Uterus (tissue), 4 donors: ENCODE data around the gene SLC35F1. TPM values are rescaled to one million over a fixed set of nuclear protein-coding genes. Genes with fewer than 3 reads are reported as not detected.
"Not testable (repeated sequence)": the region's sequence is repeated elsewhere in the genome, so short reads cannot be mapped to it uniquely, and the experiment has no call there.

Source experiments
- DNase-seq, 2 donors: peaks; one replicate each; pipeline ENCODE4 v3.0.0-alpha.2; 2019 to 2020
- H3K27ac ChIP-seq, 2 donors: fragments of 200-600 bp; sonication (generic); 1 replicate in 1 of 2; 2 replicates in 1 of 2; pipeline ENCODE4 v1.5.1; 2016 to 2018
- H3K27me3 ChIP-seq, 2 donors: fragments of 200-600 bp; sonication (generic); one replicate each; pipeline ENCODE4 v1.5.1; 2018 to 2019; ENCODE audit warnings: control low read depth in 1 of 2
- H3K36me3 ChIP-seq, 2 donors: fragments of 200-600 bp; sonication (generic); one replicate each; pipeline ENCODE4 v1.5.1; 2019; ENCODE audit warnings: control low read depth in 1 of 2
- H3K4me1 ChIP-seq, 2 donors: fragments of 200-600 bp; sonication (generic); one replicate each; pipeline ENCODE4 v1.5.1; 2018 to 2019; ENCODE audit warnings: control low read depth in 1 of 2
- H3K4me3 ChIP-seq, 2 donors: fragments of 200-600 bp; sonication (generic); 1 replicate in 1 of 2; 2 replicates in 1 of 2; pipeline ENCODE4 v1.5.1; 2018 to 2019; ENCODE audit warnings: mild to moderate bottlenecking in 1 of 2
- H3K9me3 ChIP-seq, 2 donors: fragments of 200-600 bp; sonication (generic); one replicate each; pipeline ENCODE4 v1.5.1; 2019; ENCODE audit warnings: control low read depth in 1 of 2
- POLR2A ChIP-seq, 2 donors: fragments of 450-650 bp; IDR thresholded peaks; one replicate each; pipeline ENCODE4 v1.6.1; 2016; ENCODE audit warnings: antibody characterized with exemption in 2 of 2, mild to moderate bottlenecking in 1 of 2, moderate library complexity in 1 of 2
- intact Hi-C: fragments of 100-400 bp; cut with DNase I; formaldehyde crosslinking; loops from one replicate; pipeline ENCODE4 v1.15.1; 2023; ENCODE audit warnings: low total_unique reads
- total RNA-seq, 4 donors: library from RNA; depleted of rRNA in 3 of 4; stranded (reverse); fragments of >200 nt in 3 of 4; gene quantifications; one replicate each; pipeline versions ENCODE4 v1.1.0 to v1.2.4, GENCODE V29; 2014 to 2023
- TF ChIP-seq, protein P1 (sequence below), 4 experiments: fragments of 200-600 bp in 2 of 4; fragments of 450-650 bp in 2 of 4; sonication (generic) in 2 of 4; IDR thresholded peaks; one replicate each; pipeline ENCODE4 v1.5.1; 2016 to 2019; ENCODE audit warnings: antibody characterized with exemption in 4 of 4, mild to moderate bottlenecking in 2 of 4, moderate library complexity in 1 of 4
- donor health status: DM: yes; HTN: yes; CAD: no.

SLC35F1 gene
- 10 to 100 TPM in 2 of 4 donors, 1 to 10 TPM in 2; 1.0 to 12.1 (median 9.7) TPM for total RNA-seq

- H3K4me3 ChIP-seq: peak within 1 kb of the TSS; percentile 30 to 52
- TF ChIP-seq, protein P1, sequence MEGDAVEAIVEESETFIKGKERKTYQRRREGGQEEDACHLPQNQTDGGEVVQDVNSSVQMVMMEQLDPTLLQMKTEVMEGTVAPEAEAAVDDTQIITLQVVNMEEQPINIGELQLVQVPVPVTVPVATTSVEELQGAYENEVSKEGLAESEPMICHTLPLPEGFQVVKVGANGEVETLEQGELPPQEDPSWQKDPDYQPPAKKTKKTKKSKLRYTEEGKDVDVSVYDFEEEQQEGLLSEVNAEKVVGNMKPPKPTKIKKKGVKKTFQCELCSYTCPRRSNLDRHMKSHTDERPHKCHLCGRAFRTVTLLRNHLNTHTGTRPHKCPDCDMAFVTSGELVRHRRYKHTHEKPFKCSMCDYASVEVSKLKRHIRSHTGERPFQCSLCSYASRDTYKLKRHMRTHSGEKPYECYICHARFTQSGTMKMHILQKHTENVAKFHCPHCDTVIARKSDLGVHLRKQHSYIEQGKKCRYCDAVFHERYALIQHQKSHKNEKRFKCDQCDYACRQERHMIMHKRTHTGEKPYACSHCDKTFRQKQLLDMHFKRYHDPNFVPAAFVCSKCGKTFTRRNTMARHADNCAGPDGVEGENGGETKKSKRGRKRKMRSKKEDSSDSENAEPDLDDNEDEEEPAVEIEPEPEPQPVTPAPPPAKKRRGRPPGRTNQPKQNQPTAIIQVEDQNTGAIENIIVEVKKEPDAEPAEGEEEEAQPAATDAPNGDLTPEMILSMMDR (IDR thresholded peaks at IDR 0.05): peak in 3 of 4 experiments; percentile 9 to 41 (median 22)
- TF ChIP-seq POLR2A (IDR thresholded peaks at IDR 0.05): no peak
- DNase-seq: peak in 1 of 2 donors; percentile 41
- H3K4me1 ChIP-seq: no peaks in the 10 kb centered on the region
- peaks cover 0 to 5% of the 10 kb centered on the region in 2 donors for H3K27me3 ChIP-seq
- no peaks in the 10 kb centered on the region for H3K9me3 ChIP-seq
- intact Hi-C loops: no loop called here
- no peaks in the 10 kb centered on the region for H3K36me3 ChIP-seq
- H3K27ac ChIP-seq: peak within 1 kb of the TSS in 1 of 2 donors; percentile 58
Measured at GRCh38 chr6:117906958-117907600, at the start of gene SLC35F1. SLC35F1 (plus strand) TSS chr6:117907264.

DNA sequence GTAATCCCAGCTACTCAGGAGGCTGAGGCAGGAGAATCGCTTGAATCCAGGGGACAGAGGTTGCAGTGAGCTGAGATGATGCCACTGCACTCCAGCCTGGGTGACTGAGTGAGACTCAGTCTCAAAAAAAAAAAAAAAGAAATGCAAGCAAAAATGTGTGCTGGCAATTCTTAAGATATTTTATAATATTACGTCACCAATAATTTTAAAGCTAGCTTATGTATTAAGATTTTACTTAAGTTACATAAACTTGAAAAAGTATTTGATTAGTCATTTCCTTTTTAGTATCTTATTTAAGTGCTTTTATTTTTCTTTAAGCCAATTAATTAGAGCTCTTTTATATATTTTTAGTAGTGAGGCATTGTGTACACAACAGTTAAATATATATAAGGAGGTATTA lies 48.5 kb upstream of the SLC35F1 start:
- intact Hi-C loops, H3K27ac ChIP-seq, DNase-seq, H3K36me3 ChIP-seq, H3K4me1 ChIP-seq, H3K27me3 ChIP-seq, H3K9me3 ChIP-seq, H3K4me3 ChIP-seq: not testable (repeated sequence)

- no peaks in the 10 kb centered on the region for H3K36me3 ChIP-seq
- no peak overlapping the region for H3K27ac ChIP-seq
- intact Hi-C loops: no loop called here
- H3K27me3 ChIP-seq: no peaks in the 10 kb centered on the region
- TF ChIP-seq, protein P1 (IDR thresholded peaks at IDR 0.05): no peak
- TF ChIP-seq POLR2A (IDR thresholded peaks at IDR 0.05): no peak
- DNase-seq: no peak
- H3K4me3 ChIP-seq: no peak overlapping the region
- no peaks in the 10 kb centered on the region for H3K4me1 ChIP-seq
- no peaks in the 10 kb centered on the region for H3K9me3 ChIP-seq
Measured at GRCh38 chr6:117861545-117861944, 45.5 kb upstream of the SLC35F1 start.

DNA sequence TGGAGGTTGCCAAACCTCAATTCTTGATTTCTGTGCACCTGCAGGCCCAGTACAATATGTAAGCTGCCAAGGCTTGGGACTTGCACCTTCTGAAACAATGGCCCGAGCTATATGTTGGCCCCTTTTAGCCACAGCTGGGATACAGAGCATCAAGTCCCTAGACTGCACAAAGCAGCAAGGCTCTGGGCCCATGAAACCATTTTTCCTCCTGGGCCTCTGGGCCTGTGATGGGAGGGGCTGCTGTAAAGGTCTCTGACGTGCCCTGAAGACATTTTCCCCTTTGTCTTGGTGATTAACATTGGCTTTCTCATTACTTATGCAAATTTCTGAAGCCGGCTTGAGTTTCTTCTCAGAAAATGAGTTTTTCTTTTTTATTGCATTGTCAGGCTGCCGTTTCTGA lies 40.5 kb upstream of the SLC35F1 start:
- Histone ChIP-seq H3K27me3 (no peaks in the 10 kb centered on the region), H3K9me3 (no peaks in the 10 kb centered on the region), H3K36me3 (no peaks in the 10 kb centered on the region), H3K4me3 (no peak overlapping the region), H3K4me1 (no peaks in the 10 kb centered on the region), H3K27ac (no peak overlapping the region)
- intact Hi-C loops: no loop called here
- DNase-seq: no peak
- TF ChIP-seq, protein P1 (IDR thresholded peaks at IDR 0.05): no peak
- no peak for TF ChIP-seq POLR2A (IDR thresholded peaks at IDR 0.05)

GRCh38 chr6:117870486-117871242 lies 36.4 kb upstream of the SLC35F1 start:
- H3K4me1 ChIP-seq: no peaks in the 10 kb centered on the region
- TF ChIP-seq, protein P1 (IDR thresholded peaks at IDR 0.05): no peak
- intact Hi-C loops: no loop called here
- H3K4me3 ChIP-seq: no peak overlapping the region
- no peak for DNase-seq
- H3K9me3 ChIP-seq: no peaks in the 10 kb centered on the region
- H3K27ac ChIP-seq: no peak overlapping the region
- no peaks in the 10 kb centered on the region for H3K27me3 ChIP-seq
- H3K36me3 ChIP-seq: no peaks in the 10 kb centered on the region
